ENCODE data around the gene ATOSB. TPM values are rescaled to one million over a fixed set of nuclear protein-coding genes. Genes with fewer than 3 reads are reported as not detected.

Gene ATOSB
- total and polyA plus RNA-seq, 9 of the 15 experiments (the other 6 are each of a cell fraction or from before 2014, with no cell fraction given), result 0.45 to 8.0 (median 4.2) TPM

DNA sequence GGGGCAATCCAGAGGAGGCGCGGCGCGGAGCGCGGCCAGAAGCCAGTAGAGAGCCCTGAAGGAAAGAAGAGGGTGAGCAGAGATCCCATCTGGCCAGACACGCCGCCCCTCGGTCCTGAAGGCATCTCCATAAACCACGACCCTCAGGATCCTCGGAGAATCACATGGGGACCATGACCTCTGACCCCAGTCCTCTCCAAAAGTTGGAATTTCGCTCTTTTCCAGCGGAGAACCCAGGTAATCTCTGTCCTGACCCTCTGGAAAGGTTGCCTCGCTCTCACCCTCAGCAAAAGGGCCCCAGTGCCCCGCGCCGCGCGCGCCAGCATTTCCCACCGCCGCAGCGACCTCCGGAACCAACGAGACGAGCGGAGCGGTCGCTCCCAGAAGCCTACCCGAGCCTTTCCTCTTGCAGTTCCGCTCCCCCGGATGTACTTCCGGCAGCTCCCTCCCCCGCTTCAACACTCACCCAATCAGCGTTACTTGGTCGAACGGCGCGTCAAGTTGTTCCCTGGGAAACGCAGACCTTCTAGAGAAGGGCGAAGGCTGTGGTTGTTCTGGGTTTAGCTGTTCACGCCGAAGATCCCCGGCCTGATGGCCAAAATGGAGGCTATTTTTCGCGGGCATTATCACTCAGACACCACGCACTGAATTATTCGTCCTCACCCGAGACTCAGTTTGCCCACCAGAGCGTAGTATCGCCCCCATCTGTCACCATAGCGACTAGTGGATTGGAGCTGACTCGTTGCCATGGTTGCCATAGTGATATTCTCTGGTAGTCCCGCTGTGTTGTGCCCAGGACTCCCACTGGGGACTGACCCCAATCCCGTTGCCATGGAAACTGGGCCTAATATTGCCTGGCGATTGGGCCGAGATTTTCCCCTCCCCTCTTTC lies 12.6 kb downstream of the ATOSB start, which contains the start of gene STOML2 (continued):
- TF ChIP-seq ILK (tag; IDR thresholded peaks at IDR 0.05; ENCODE audit: borderline replicate concordance, low read depth) (no peak), ASH1L (IDR thresholded peaks at IDR 0.05; ENCODE audit: borderline replicate concordance, low read depth, partially characterized antibody) (no peak), ZBTB7A (IDR thresholded peaks at IDR 0.05; ENCODE audit: borderline replicate concordance, control insufficient read depth, low read depth, low read length) (peak; percentile 60; the same call in 1 of the 2 replicates), SLC30A9 (CRISPR knock-in tag; IDR thresholded peaks at IDR 0.05) (no peak), HNRNPUL1 (IDR thresholded peaks at IDR 0.05; ENCODE audit: low read length) (no peak), CHD1 (IDR thresholded peaks at IDR 0.05; ENCODE audit: low read length) (peak; percentile 64), ZNF143 (CRISPR knock-in tag; IDR thresholded peaks at IDR 0.05) (no peak; the same call in 1 of the 2 replicates), USF1 (CRISPR knock-in tag; IDR thresholded peaks at IDR 0.05) (no peak; the same call in 1 of the 2 replicates), PTTG1 (tag; IDR thresholded peaks at IDR 0.05; ENCODE audit: low read depth) (no peak), ELK1 (CRISPR knock-in tag; IDR thresholded peaks at IDR 0.05) (no peak), GABPB1 (CRISPR knock-in tag; IDR thresholded peaks at IDR 0.05) (peak; percentile 99), ZNF282 (CRISPR knock-in tag; IDR thresholded peaks at IDR 0.05) (no peak)
- TF ChIP-seq, protein P1, sequence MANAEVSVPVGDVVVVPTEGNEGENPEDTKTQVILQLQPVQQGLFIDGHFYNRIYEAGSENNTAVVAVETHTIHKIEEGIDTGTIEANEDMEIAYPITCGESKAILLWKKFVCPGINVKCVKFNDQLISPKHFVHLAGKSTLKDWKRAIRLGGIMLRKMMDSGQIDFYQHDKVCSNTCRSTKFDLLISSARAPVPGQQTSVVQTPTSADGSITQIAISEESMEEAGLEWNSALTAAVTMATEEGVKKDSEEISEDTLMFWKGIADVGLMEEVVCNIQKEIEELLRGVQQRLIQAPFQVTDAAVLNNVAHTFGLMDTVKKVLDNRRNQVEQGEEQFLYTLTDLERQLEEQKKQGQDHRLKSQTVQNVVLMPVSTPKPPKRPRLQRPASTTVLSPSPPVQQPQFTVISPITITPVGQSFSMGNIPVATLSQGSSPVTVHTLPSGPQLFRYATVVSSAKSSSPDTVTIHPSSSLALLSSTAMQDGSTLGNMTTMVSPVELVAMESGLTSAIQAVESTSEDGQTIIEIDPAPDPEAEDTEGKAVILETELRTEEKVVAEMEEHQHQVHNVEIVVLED (CRISPR knock-in tag; IDR thresholded peaks at IDR 0.05), result peak; percentile 25; the same call in 1 of the 2 replicates
- TF ChIP-seq, protein P2, sequence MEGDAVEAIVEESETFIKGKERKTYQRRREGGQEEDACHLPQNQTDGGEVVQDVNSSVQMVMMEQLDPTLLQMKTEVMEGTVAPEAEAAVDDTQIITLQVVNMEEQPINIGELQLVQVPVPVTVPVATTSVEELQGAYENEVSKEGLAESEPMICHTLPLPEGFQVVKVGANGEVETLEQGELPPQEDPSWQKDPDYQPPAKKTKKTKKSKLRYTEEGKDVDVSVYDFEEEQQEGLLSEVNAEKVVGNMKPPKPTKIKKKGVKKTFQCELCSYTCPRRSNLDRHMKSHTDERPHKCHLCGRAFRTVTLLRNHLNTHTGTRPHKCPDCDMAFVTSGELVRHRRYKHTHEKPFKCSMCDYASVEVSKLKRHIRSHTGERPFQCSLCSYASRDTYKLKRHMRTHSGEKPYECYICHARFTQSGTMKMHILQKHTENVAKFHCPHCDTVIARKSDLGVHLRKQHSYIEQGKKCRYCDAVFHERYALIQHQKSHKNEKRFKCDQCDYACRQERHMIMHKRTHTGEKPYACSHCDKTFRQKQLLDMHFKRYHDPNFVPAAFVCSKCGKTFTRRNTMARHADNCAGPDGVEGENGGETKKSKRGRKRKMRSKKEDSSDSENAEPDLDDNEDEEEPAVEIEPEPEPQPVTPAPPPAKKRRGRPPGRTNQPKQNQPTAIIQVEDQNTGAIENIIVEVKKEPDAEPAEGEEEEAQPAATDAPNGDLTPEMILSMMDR (IDR thresholded peaks at IDR 0.05 in 2 of 3, conservative IDR thresholded peaks at IDR 0.05 in 1 of 3; ENCODE audit: insufficient read depth in 2 of 3, low read depth in 1 of 3, low read length in 3 of 3), result no peak
